Measurements from ENCODE around the gene GCC2.
"Not testable (repeated sequence)": the region's sequence is repeated elsewhere in the genome, so short reads cannot be mapped to it uniquely, and the experiment has no call there.

The GCC2 gene

GRCh38 chr2:108448678-108449409 is at the start of gene GCC2:
Gene GCC2, plus strand, starts transcription at chr2:108449206. Its CDS starts 69 bp downstream, at chr2:108449275.
- peak; percentile 88 to 94 for DNase-seq (ENCODE audit: extremely low read depth in 1 of 2, low read depth in 1 of 2)

- no peak for DNase-seq (ENCODE audit: extremely low read depth in 1 of 2, low read depth in 1 of 2)
These were observed 49.5 kb upstream of the GCC2 start for GRCh38 chr2:108399479-108399878.

GRCh38 chr2:108401800-108402199 is 47.2 kb upstream of the GCC2 start:
- no peak for DNase-seq (ENCODE audit: extremely low read depth in 1 of 2, low read depth in 1 of 2)

- no peak for DNase-seq (ENCODE audit: extremely low read depth in 1 of 2, low read depth in 1 of 2)
These were observed 45.5 kb upstream of the GCC2 start for GRCh38 chr2:108403494-108403893.

GRCh38 chr2:108404784-108405397 is 44.1 kb upstream of the GCC2 start:
- no peak for DNase-seq (ENCODE audit: extremely low read depth in 1 of 2, low read depth in 1 of 2)

GRCh38 chr2:108407864-108408729 is 40.9 kb upstream of the GCC2 start:
- DNase-seq (ENCODE audit: extremely low read depth in 1 of 2, low read depth in 1 of 2), result no peak

- no peak for DNase-seq (ENCODE audit: extremely low read depth in 1 of 2, low read depth in 1 of 2)
These were observed 39.2 kb upstream of the GCC2 start for GRCh38 chr2:108409768-108410167.

- DNase-seq (ENCODE audit: extremely low read depth in 1 of 2, low read depth in 1 of 2), result no peak
These were observed 35.9 kb upstream of the GCC2 start for GRCh38 chr2:108412995-108413710.

GRCh38 chr2:108413711-108414095 is 35.3 kb upstream of the GCC2 start:
- DNase-seq (ENCODE audit: extremely low read depth in 1 of 2, low read depth in 1 of 2), result no peak

GRCh38 chr2:108414256-108414876 is 34.6 kb upstream of the GCC2 start:
- DNase-seq (ENCODE audit: extremely low read depth in 1 of 2, low read depth in 1 of 2), result no peak

- DNase-seq (ENCODE audit: extremely low read depth in 1 of 2, low read depth in 1 of 2), result no peak
These were observed 34.1 kb upstream of the GCC2 start for GRCh38 chr2:108414945-108415344.

- DNase-seq (ENCODE audit: extremely low read depth in 1 of 2, low read depth in 1 of 2), result no peak
These were observed 31.8 kb upstream of the GCC2 start for GRCh38 chr2:108417254-108417653.

GRCh38 chr2:108418416-108418815 is 30.6 kb upstream of the GCC2 start:
- DNase-seq (ENCODE audit: extremely low read depth in 1 of 2, low read depth in 1 of 2), result no peak

GRCh38 chr2:108423067-108423466 is 25.9 kb upstream of the GCC2 start:
- DNase-seq (ENCODE audit: extremely low read depth in 1 of 2, low read depth in 1 of 2), result no peak

- DNase-seq (ENCODE audit: extremely low read depth in 1 of 2, low read depth in 1 of 2), result no peak
These were observed 25.3 kb upstream of the GCC2 start for GRCh38 chr2:108423502-108424251.

GRCh38 chr2:108428286-108429009 is 20.6 kb upstream of the GCC2 start:
- no peak for DNase-seq (ENCODE audit: extremely low read depth in 1 of 2, low read depth in 1 of 2)

- not testable (repeated sequence) for DNase-seq (ENCODE audit: extremely low read depth in 1 of 2, low read depth in 1 of 2)
These were observed 13.4 kb upstream of the GCC2 start for GRCh38 chr2:108435578-108435977.

GRCh38 chr2:108436976-108437375 is 12.0 kb upstream of the GCC2 start:
- no peak for DNase-seq (ENCODE audit: extremely low read depth in 1 of 2, low read depth in 1 of 2)

GRCh38 chr2:108441712-108442111 is 7.3 kb upstream of the GCC2 start:
- no peak for DNase-seq (ENCODE audit: extremely low read depth in 1 of 2, low read depth in 1 of 2)

Data from stimulated activated CD8-positive, alpha-beta memory T cell treated with anti-CD3 and anti-CD28 coated beads, Interleukin-7, amount 100 ng/mL, for 48 hours (primary cell).